Common myeloid progenitor, CD34-positive (primary cell): Measurements from ENCODE around the gene UNC79.

Experiments
- CTCF ChIA-PET: fragments of 350-600 bp; sonication (Branson Sonifier 250); formaldehyde crosslinking; loops from one replicate; lab custom pipeline; 2021; ENCODE audit warnings: antibody characterized with exemption; lab: Charles Lee
- POLR2A ChIA-PET: fragments of 350-600 bp; sonication (Branson Sonifier 250); formaldehyde crosslinking; loops from one replicate; lab custom pipeline; 2021; ENCODE audit warnings: antibody characterized with exemption; lab: Charles Lee
- DNase-seq, 3 donors: peaks; one replicate each; pipeline versions ENCODE4 v3.0.0 to v3.0.0-alpha.2; 2013
- H3K27ac ChIP-seq, 2 experiments: 1 replicate in 1 of 2; 2 replicates in 1 of 2; pipeline ENCODE4 v1.7.0; 2013; ENCODE audit warnings: inconsistent platforms in 2 of 2, low read length in 2 of 2, mild to moderate bottlenecking in 2 of 2, low read depth in 1 of 2, moderate library complexity in 1 of 2; ENCODE audit not compliant: severe bottlenecking in 2 of 2, insufficient read depth in 1 of 2, poor library complexity in 1 of 2
- H3K27me3 ChIP-seq, 5 experiments: replicated peaks in 2 of 5; 1 replicate in 3 of 5; 2 replicates in 2 of 5; pipeline versions ENCODE4 v1.6.1 to v1.7.0; 2013; ENCODE audit warnings: low read length in 4 of 5, mild to moderate bottlenecking in 2 of 5, moderate library complexity in 2 of 5, inconsistent platforms in 1 of 5; ENCODE audit not compliant: insufficient read depth in 5 of 5, control insufficient read depth in 4 of 5
- H3K36me3 ChIP-seq, 4 experiments: 1 replicate in 2 of 4; 2 replicates in 2 of 4; pipeline versions ENCODE4 v1.6.1 to v1.7.0; 2013; ENCODE audit warnings: low read length in 3 of 4, control low read depth in 1 of 4, mild to moderate bottlenecking in 1 of 4; ENCODE audit not compliant: control insufficient read depth in 4 of 4, insufficient read depth in 4 of 4
- H3K4me1 ChIP-seq, 4 experiments: 1 replicate in 3 of 4; 2 replicates in 1 of 4; pipeline versions ENCODE4 v1.6.1 to v1.7.1; 2013; ENCODE audit warnings: low read length in 3 of 4, mild to moderate bottlenecking in 3 of 4, control low read depth in 1 of 4, inconsistent platforms in 1 of 4, moderate library complexity in 1 of 4; ENCODE audit not compliant: control insufficient read depth in 4 of 4, insufficient read depth in 4 of 4; ENCODE audit errors: control extremely low read depth in 1 of 4
- H3K4me3 ChIP-seq, 7 experiments: 1 replicate in 4 of 7; 2 replicates in 3 of 7; pipeline versions ENCODE4 v1.5.1 to v1.7.0; 2013; ENCODE audit warnings: mild to moderate bottlenecking in 7 of 7, low read length in 6 of 7, moderate library complexity in 6 of 7, inconsistent platforms in 2 of 7, low read depth in 2 of 7, control low read depth in 1 of 7; ENCODE audit not compliant: insufficient read depth in 4 of 7, control insufficient read depth in 1 of 7; ENCODE audit errors: extremely low read depth in 1 of 7
- H3K9me3 ChIP-seq, 5 experiments: 1 replicate in 4 of 5; 2 replicates in 1 of 5; pipeline versions ENCODE4 v1.6.1 to v1.7.1; 2013; ENCODE audit warnings: low read length in 4 of 5, mild to moderate bottlenecking in 2 of 5, inconsistent platforms in 1 of 5, low read depth in 1 of 5, moderate library complexity in 1 of 5; ENCODE audit not compliant: control insufficient read depth in 4 of 5, insufficient read depth in 2 of 5; ENCODE audit errors: control extremely low read depth in 1 of 5
- WGBS: methylation state at CpG from one replicate; pipeline ENCODE4 v1.1.5; 2013; ENCODE audit not compliant: insufficient coverage; 5-methylcytosine and 5-hydroxymethylcytosine counted together

UNC79 gene

GRCh38 chr14:93708311-93708734 is 277.6 kb downstream of the UNC79 start:
- no peak for DNase-seq
- ChIA-PET CTCF (interaction anchor here (1.7 kb wide), 1 partner anchor 52 kb away, joined by 4 read pairs; no protein-coding TSS in a partner anchor), POLR2A (no interaction called here)
- no peaks in the 10 kb centered on the region for H3K4me1 ChIP-seq
- no peak overlapping the region for H3K27ac ChIP-seq
- H3K4me3 ChIP-seq: no peak overlapping the region
- no peaks in the 10 kb centered on the region for H3K36me3 ChIP-seq
- H3K9me3 ChIP-seq: no peaks in the 10 kb centered on the region
- peaks cover 0 to 12% (median 0%) of the 10 kb centered on the region in 5 experiments for H3K27me3 ChIP-seq
- WGBS: 91% methylated on average over 6 of the region's 6 CpGs

GRCh38 chr14:93708800-93709199 is 278.1 kb downstream of the UNC79 start:
- Histone ChIP-seq H3K4me1 (no peaks in the 10 kb centered on the region), H3K27me3 (peaks cover 0 to 11% (median 0%) of the 10 kb centered on the region in 5 experiments), H3K27ac (no peak overlapping the region), H3K36me3 (no peaks in the 10 kb centered on the region), H3K4me3 (no peak overlapping the region), H3K9me3 (no peaks in the 10 kb centered on the region)
- CTCF ChIA-PET: no interaction called here
- DNase-seq: no peak
- POLR2A ChIA-PET: interaction anchor here (0.5 kb wide), 1 partner anchor 544 kb away, joined by 4 read pairs; no protein-coding TSS in a partner anchor
- 80% methylated on average over 1 of the region's 5 CpGs for WGBS

- ChIA-PET CTCF (no interaction called here), POLR2A (interaction anchor here (0.5 kb wide), 1 partner anchor 545 kb away, joined by 4 read pairs; no protein-coding TSS in a partner anchor)
- Histone ChIP-seq H3K27ac (no peak overlapping the region), H3K4me1 (no peaks in the 10 kb centered on the region), H3K27me3 (peaks cover 0 to 10% (median 0%) of the 10 kb centered on the region in 5 experiments), H3K9me3 (no peaks in the 10 kb centered on the region), H3K36me3 (no peaks in the 10 kb centered on the region), H3K4me3 (no peak overlapping the region)
- 100% methylated on average over 4 of the region's 4 CpGs for WGBS
- no peak for DNase-seq
Observed at GRCh38 chr14:93709249-93709648, 278.5 kb downstream of the UNC79 start.

GRCh38 chr14:93712079-93712837 is 281.5 kb downstream of the UNC79 start:
- no peak for DNase-seq
- H3K4me1 ChIP-seq: no peaks in the 10 kb centered on the region
- H3K27me3 ChIP-seq: peaks cover 0 to 8% (median 0%) of the 10 kb centered on the region in 5 experiments
- H3K4me3 ChIP-seq: no peak overlapping the region
- H3K27ac ChIP-seq: no peak overlapping the region
- 87% methylated on average over 7 of the region's 9 CpGs for WGBS
- CTCF ChIA-PET: no interaction called here
- no peaks in the 10 kb centered on the region for H3K9me3 ChIP-seq
- POLR2A ChIA-PET: no interaction called here
- no peaks in the 10 kb centered on the region for H3K36me3 ChIP-seq

- Histone ChIP-seq H3K4me1 (no peaks in the 10 kb centered on the region), H3K4me3 (no peak overlapping the region), H3K27ac (no peak overlapping the region), H3K9me3 (no peaks in the 10 kb centered on the region), H3K27me3 (peaks cover 0 to 8% (median 0%) of the 10 kb centered on the region in 5 experiments), H3K36me3 (no peaks in the 10 kb centered on the region)
- ChIA-PET CTCF (no interaction called here), POLR2A (no interaction called here)
- no peak for DNase-seq
- 81% methylated on average over 14 of the region's 18 CpGs for WGBS
Observed at GRCh38 chr14:93712838-93713724, 282.3 kb downstream of the UNC79 start.

GRCh38 chr14:93713726-93714405 is 283.1 kb downstream of the UNC79 start:
- H3K4me1 ChIP-seq: no peaks in the 10 kb centered on the region
- no peaks in the 10 kb centered on the region for H3K36me3 ChIP-seq
- WGBS: 83% methylated on average over 12 of the region's 13 CpGs
- no peak overlapping the region for H3K27ac ChIP-seq
- no peak for DNase-seq
- ChIA-PET POLR2A (no interaction called here), CTCF (no interaction called here)
- H3K9me3 ChIP-seq: no peaks in the 10 kb centered on the region
- H3K4me3 ChIP-seq: no peak overlapping the region
- H3K27me3 ChIP-seq: peaks cover 0 to 8% (median 0%) of the 10 kb centered on the region in 5 experiments
